ENCODE results near the gene PTPN11.

PTPN11 gene

DNA sequence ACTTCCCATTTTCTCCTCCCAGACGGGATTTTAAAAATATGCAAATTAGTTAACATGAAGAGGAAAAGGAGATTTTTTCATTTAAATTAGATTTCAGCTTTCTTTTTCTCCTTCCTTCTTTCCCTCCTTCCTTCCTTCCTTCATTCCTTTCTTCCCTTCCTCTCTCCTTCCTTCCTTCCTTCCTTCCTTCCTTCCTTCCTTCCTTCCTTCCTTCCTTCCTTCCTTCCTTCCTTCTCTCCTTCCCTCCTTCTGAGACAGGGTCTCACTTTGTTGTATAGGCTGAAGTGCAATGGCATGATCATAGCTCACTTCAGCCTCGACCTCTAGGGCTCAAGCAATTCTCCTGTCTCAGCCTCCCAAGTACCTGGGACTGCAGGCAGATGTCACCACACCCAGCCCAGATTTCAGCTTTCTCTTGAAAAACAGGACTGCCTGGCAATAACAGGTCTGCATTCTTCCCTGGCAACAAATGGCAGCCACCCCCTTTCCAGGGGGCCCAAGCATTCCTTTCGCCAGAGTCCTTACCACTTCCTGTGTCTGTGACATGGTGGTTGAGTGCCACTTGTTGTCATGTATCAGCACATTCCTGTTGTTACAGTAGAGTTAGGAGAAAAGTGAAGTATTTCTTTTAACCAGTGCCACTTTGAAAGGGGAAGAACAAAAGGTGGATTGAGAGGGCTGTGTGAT is 119.1 kb downstream of the PTPN11 start:
- Histone ChIP-seq H3K4me3 (ENCODE audit: low read length, poor library complexity, severe bottlenecking) (no peak overlapping the region), H3K4me1 (ENCODE audit: insufficient read depth, low read length, poor library complexity, severe bottlenecking) (peaks cover 5% of the 10 kb centered on the region), H3K9me3 (ENCODE audit: insufficient read depth, low read depth, low read length) (no peaks in the 10 kb centered on the region), H3K36me3 (ENCODE audit: insufficient read depth, low read length) (no peaks in the 10 kb centered on the region), H3K4me2 (ENCODE audit: low read depth, low read length, poor library complexity, severe bottlenecking) (peak overlapping the region; percentile 5), H3K27me3 (ENCODE audit: insufficient read depth, low read length, poor library complexity, severe bottlenecking) (no peaks in the 10 kb centered on the region), H2AFZ (ENCODE audit: low read length) (peak overlapping the region; percentile 57), H4K20me1 (ENCODE audit: insufficient read depth, low read length, poor library complexity, severe bottlenecking) (no peaks in the 10 kb centered on the region), H3K9ac (ENCODE audit: low read depth, low read length, poor library complexity, severe bottlenecking) (no peak overlapping the region), H3F3A (ENCODE audit: low read depth) (no peaks in the 10 kb centered on the region), H3K9me2 (replicated peaks; ENCODE audit: low read depth, low read length) (no peaks in the 10 kb centered on the region), H3K79me2 (ENCODE audit: insufficient read depth, low read length) (no peaks in the 10 kb centered on the region)
- TF ChIP-seq, protein P1, sequence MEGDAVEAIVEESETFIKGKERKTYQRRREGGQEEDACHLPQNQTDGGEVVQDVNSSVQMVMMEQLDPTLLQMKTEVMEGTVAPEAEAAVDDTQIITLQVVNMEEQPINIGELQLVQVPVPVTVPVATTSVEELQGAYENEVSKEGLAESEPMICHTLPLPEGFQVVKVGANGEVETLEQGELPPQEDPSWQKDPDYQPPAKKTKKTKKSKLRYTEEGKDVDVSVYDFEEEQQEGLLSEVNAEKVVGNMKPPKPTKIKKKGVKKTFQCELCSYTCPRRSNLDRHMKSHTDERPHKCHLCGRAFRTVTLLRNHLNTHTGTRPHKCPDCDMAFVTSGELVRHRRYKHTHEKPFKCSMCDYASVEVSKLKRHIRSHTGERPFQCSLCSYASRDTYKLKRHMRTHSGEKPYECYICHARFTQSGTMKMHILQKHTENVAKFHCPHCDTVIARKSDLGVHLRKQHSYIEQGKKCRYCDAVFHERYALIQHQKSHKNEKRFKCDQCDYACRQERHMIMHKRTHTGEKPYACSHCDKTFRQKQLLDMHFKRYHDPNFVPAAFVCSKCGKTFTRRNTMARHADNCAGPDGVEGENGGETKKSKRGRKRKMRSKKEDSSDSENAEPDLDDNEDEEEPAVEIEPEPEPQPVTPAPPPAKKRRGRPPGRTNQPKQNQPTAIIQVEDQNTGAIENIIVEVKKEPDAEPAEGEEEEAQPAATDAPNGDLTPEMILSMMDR (conservative IDR thresholded peaks at IDR 0.05; ENCODE audit: low read length), result no peak; the same call in 1 of the 2 replicates
- no peak for TF ChIP-seq EZH2phosphoT487 (IDR thresholded peaks at IDR 0.05; ENCODE audit: borderline replicate concordance)

DNA sequence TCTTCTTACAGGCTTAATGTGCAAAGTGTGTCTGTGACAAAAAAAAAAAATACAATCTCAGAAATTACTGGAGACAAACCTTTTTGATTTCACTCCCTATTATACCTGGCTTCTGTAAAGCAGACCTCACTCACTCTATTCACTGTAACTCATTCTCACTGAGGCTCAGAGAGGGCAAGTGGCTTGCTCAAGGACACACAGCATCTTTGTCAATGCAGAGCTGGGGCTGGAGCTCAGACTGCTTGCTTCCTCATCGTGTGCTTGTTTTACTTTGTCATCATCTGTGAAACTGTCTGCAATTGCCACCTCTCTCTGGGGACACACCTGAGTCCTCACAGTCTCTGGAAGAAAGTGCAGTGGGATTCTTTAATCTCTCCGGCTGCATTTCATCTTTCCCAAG is 120.0 kb downstream of the PTPN11 start:
- no peaks in the 10 kb centered on the region for H3F3A ChIP-seq (ENCODE audit: low read depth)
- H3K36me3 ChIP-seq (ENCODE audit: insufficient read depth, low read length), result no peaks in the 10 kb centered on the region
- no peak overlapping the region for H3K4me3 ChIP-seq (ENCODE audit: low read length, poor library complexity, severe bottlenecking)
- H3K9me3 ChIP-seq (ENCODE audit: insufficient read depth, low read depth, low read length), result no peaks in the 10 kb centered on the region
- no peaks in the 10 kb centered on the region for H3K9me2 ChIP-seq (replicated peaks; ENCODE audit: low read depth, low read length)
- H4K20me1 ChIP-seq (ENCODE audit: insufficient read depth, low read length, poor library complexity, severe bottlenecking), result no peaks in the 10 kb centered on the region
- TF ChIP-seq, protein P1 (conservative IDR thresholded peaks at IDR 0.05; ENCODE audit: low read length), result no peak
- no peak for TF ChIP-seq EZH2phosphoT487 (IDR thresholded peaks at IDR 0.05; ENCODE audit: borderline replicate concordance)
- no peak overlapping the region for H2AFZ ChIP-seq (ENCODE audit: low read length)
- H3K79me2 ChIP-seq (ENCODE audit: insufficient read depth, low read length), result no peaks in the 10 kb centered on the region
- H3K4me1 ChIP-seq (ENCODE audit: insufficient read depth, low read length, poor library complexity, severe bottlenecking), result peaks cover 5% of the 10 kb centered on the region
- H3K27me3 ChIP-seq (ENCODE audit: insufficient read depth, low read length, poor library complexity, severe bottlenecking), result no peaks in the 10 kb centered on the region
- H3K9ac ChIP-seq (ENCODE audit: low read depth, low read length, poor library complexity, severe bottlenecking), result no peak overlapping the region
- no peak overlapping the region for H3K4me2 ChIP-seq (ENCODE audit: low read depth, low read length, poor library complexity, severe bottlenecking)

DNA sequence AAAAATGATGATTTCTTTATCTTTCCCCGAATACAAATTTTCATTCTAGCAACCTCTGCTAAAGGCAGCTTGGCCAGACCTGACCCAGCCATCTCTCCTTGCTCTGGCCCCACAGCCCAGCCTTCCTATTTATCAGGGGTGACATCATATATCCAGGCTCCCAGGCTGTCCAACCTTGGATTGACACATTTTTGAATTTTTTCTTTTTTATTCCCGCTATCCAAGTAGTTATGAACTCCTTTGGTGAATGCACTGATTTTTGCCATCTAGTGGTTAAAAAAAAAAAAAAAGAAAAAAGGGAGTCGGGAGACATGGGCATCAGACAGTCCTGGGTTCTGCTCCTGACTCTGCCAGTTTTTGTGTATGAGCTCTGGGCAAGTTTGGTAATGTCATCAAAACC is 120.5 kb downstream of the PTPN11 start:
- Histone ChIP-seq H3K9me2 (replicated peaks; ENCODE audit: low read depth, low read length) (no peaks in the 10 kb centered on the region), H3K4me2 (ENCODE audit: low read depth, low read length, poor library complexity, severe bottlenecking) (no peak overlapping the region), H3K27me3 (ENCODE audit: insufficient read depth, low read length, poor library complexity, severe bottlenecking) (no peaks in the 10 kb centered on the region)

More for the DNA sequence above, 120.5 kb downstream of the PTPN11 start:
- Histone ChIP-seq H4K20me1 (ENCODE audit: insufficient read depth, low read length, poor library complexity, severe bottlenecking) (no peaks in the 10 kb centered on the region), H3K79me2 (ENCODE audit: insufficient read depth, low read length) (no peaks in the 10 kb centered on the region), H3F3A (ENCODE audit: low read depth) (no peaks in the 10 kb centered on the region), H3K4me3 (ENCODE audit: low read length, poor library complexity, severe bottlenecking) (no peak overlapping the region), H3K9me3 (ENCODE audit: insufficient read depth, low read depth, low read length) (no peaks in the 10 kb centered on the region), H3K4me1 (ENCODE audit: insufficient read depth, low read length, poor library complexity, severe bottlenecking) (peaks cover 5% of the 10 kb centered on the region), H3K36me3 (ENCODE audit: insufficient read depth, low read length) (no peaks in the 10 kb centered on the region), H2AFZ (ENCODE audit: low read length) (no peak overlapping the region), H3K9ac (ENCODE audit: low read depth, low read length, poor library complexity, severe bottlenecking) (no peak overlapping the region)
- no peak for TF ChIP-seq EZH2phosphoT487 (IDR thresholded peaks at IDR 0.05; ENCODE audit: borderline replicate concordance)
- TF ChIP-seq, protein P1 (conservative IDR thresholded peaks at IDR 0.05; ENCODE audit: low read length), result peak; percentile 37
